Measurements from ENCODE around the gene TSPAN4. TPM values are rescaled to one million over a fixed set of nuclear protein-coding genes. Genes with fewer than 3 reads are reported as not detected.

Gene TSPAN4
- total RNA-seq, 4 donors from 2014 or later = 14.4 to 34.8 (median 21.5) TPM

DNA sequence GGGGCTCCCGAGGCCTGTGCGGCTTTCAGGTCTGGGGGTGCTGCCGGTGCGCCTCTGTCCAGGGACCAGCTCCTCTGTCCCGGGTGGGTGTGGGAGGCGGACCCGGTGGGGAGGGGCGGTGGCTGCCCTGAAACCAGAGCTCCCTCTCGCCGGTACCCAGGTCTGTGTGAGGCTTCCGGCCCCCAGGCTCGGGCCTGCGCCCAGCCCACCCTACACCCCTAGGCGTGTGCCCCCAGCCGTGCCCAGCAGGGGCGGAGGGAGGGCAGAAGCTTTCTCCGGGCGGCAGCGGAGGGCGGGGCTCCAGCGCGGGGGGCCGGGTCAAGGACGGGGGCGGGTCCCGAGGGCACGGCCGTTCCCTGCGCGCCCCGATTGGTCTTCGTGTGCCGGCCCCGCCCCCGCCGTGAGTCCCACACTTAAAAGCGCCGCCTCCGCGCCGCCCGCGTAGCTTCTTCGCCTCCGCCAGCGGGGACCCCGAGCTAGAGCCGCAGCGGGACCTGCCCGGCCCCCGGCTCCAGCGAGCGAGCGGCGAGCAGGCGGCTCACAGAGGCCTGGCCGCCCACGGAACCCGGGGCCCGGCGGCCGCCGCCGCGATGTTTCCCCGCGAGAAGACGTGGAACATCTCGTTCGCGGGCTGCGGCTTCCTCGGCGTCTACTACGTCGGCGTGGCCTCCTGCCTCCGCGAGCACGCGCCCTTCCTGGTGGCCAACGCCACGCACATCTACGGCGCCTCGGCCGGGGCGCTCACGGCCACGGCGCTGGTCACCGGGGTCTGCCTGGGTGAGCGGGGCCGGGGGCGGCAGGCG is 23.3 kb upstream of the TSPAN4 start:
- H3K27me3 ChIP-seq = no peaks in the 10 kb centered on the region
- peak overlapping the region; percentile 68 to 100 (median 82) for H3K4me3 ChIP-seq
- DNase-seq = peak; percentile 90 to 93
- TF ChIP-seq POLR2A (IDR thresholded peaks at IDR 0.05) = peak; percentile 99
- TF ChIP-seq, protein P1, sequence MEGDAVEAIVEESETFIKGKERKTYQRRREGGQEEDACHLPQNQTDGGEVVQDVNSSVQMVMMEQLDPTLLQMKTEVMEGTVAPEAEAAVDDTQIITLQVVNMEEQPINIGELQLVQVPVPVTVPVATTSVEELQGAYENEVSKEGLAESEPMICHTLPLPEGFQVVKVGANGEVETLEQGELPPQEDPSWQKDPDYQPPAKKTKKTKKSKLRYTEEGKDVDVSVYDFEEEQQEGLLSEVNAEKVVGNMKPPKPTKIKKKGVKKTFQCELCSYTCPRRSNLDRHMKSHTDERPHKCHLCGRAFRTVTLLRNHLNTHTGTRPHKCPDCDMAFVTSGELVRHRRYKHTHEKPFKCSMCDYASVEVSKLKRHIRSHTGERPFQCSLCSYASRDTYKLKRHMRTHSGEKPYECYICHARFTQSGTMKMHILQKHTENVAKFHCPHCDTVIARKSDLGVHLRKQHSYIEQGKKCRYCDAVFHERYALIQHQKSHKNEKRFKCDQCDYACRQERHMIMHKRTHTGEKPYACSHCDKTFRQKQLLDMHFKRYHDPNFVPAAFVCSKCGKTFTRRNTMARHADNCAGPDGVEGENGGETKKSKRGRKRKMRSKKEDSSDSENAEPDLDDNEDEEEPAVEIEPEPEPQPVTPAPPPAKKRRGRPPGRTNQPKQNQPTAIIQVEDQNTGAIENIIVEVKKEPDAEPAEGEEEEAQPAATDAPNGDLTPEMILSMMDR (IDR thresholded peaks at IDR 0.05 in 4 of 5, conservative IDR thresholded peaks at IDR 0.05 in 1 of 5) = peak in 4 of 5 experiments; percentile 29 to 61 (median 36)
- peaks cover 27 to 39% of the 10 kb centered on the region in 2 donors for H3K4me1 ChIP-seq
- H3K36me3 ChIP-seq = peaks cover 0 to 26% of the 10 kb centered on the region in 2 donors
- in situ Hi-C loops (cut with MboI; ENCODE audit: low sequenced_read_pairs in 4 of 4) (no loop called here), intact Hi-C loops (cut with DNase I; ENCODE audit: low total_unique reads) (loop anchor here (1.0 kb wide), 1 partner anchor 10 kb away; the partner anchor contains the start of gene RPLP2)
- H3K27ac ChIP-seq = peak overlapping the region; percentile 93 to 100 (median 98)
- peak; percentile 61 for ATAC-seq
- H3K9me3 ChIP-seq = no peaks in the 10 kb centered on the region

DNA sequence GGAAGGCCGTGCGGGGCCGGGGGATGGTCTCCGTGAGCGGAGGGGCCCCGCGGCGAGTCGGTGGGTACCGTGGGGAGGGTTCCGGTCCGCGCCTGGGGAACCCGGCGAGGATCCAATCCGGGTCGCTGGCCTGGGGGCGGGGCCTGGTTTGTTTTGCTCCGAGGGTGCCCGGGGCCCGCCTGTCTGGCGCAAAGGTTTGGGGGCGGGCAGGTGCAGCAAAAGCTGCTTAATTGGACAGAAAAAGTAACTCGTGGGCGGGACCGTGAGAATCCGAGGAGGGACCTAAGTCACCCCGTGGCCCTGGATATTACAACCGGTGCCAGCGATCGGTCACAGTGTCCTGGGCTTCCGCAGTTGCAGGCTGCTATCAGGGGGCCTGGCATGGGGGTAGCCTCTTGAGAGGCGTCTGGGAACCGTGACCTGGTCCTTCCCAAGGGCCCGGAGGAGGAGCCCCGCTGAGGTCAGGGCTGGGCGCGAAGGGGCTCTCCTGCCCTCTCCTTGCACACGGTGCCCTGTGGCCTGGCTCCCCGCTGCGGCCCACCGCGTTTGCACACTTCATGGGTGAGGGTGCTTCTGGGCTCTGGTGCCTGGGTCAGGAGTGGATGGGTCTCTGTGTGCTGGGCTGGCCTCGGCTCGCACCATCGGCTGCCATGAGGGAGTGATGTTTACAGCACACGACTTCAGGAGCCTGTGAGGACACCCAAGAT is 22.6 kb upstream of the TSPAN4 start:
- Histone ChIP-seq H3K4me1 (peaks cover 27 to 44% of the 10 kb centered on the region in 2 donors), H3K36me3 (peaks cover 0 to 26% of the 10 kb centered on the region in 2 donors), H3K27ac (peak overlapping the region; percentile 93 to 100 (median 98)), H3K27me3 (no peaks in the 10 kb centered on the region), H3K4me3 (peak overlapping the region; percentile 68 to 100 (median 82)), H3K9me3 (no peaks in the 10 kb centered on the region)
- in situ Hi-C loops (cut with MboI; ENCODE audit: low sequenced_read_pairs in 4 of 4) = no loop called here
- intact Hi-C loops (cut with DNase I; ENCODE audit: low total_unique reads) = loop anchor here (1.0 to 2.0 kb wide), 2 partner anchors 11 to 23 kb away; partner anchors contain the start of genes POLR2L, RPLP2 and TSPAN4
- DNase-seq = peak; percentile 95
- peak; percentile 49 to 63 for ATAC-seq
- TF ChIP-seq POLR2A (IDR thresholded peaks at IDR 0.05) = peak; percentile 55 to 74
- TF ChIP-seq, protein P1 (IDR thresholded peaks at IDR 0.05 in 4 of 5, conservative IDR thresholded peaks at IDR 0.05 in 1 of 5) = no peak

DNA sequence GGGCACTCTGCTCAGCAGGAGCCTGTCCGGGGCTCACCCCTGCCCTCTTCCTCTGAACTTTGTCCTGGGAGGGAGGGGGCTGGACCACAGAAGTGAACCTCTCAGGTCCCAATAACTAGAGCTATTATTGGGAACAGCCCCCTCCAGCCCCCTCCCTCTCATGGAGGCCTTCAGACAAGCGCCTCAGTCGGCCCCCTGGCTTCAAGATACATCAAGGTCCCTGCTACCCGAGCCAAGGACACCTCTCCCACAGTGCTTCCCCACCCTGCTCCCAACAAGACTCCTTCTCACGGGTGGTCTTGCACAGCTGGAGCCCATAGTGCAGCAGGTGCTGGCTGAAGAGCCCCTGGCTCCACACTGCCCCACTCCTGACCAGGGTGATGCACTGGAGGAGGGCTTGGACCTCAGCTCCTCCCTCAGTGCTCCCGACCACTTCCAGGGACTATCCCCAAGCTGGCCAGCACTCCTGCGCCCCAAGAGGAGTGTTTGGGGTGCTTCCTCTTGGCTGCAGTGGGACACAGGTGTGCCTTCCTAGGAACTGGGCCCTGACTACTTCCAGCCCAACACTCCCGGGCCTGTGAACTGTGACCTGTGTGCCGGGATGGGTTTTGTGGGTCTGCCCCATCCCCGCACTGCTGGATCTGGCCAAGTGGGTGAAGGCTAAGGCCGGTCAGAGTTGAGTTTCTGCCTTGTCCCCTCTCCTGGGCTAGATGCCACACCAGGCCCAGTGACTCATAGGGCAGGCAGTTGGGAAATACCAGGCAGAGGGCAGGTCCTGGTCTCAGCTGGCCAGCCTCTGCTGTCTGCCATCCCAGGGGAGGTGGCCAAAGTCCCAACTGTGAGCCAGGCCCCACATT is 21.8 kb upstream of the TSPAN4 start:
- Histone ChIP-seq H3K4me1 (peaks cover 27 to 44% of the 10 kb centered on the region in 2 donors), H3K9me3 (no peaks in the 10 kb centered on the region), H3K27me3 (peaks cover 0 to 5% (median 2%) of the 10 kb centered on the region in 3 donors), H3K36me3 (peaks cover 0 to 27% of the 10 kb centered on the region in 2 donors), H3K4me3 (peak overlapping the region; percentile 68 to 100 (median 82)), H3K27ac (peak overlapping the region; percentile 93 to 100 (median 98))
- in situ Hi-C loops (cut with MboI; ENCODE audit: low sequenced_read_pairs in 4 of 4) = no loop called here
- intact Hi-C loops (cut with DNase I; ENCODE audit: low total_unique reads) = loop anchor here (2.0 kb wide), 1 partner anchor 22 kb away; the partner anchor contains the start of genes POLR2L and TSPAN4
- peak; percentile 66 to 71 for ATAC-seq
- TF ChIP-seq, protein P1 (IDR thresholded peaks at IDR 0.05 in 4 of 5, conservative IDR thresholded peaks at IDR 0.05 in 1 of 5) = no peak
- peak in 1 of 2 donors; percentile 34 for TF ChIP-seq POLR2A (IDR thresholded peaks at IDR 0.05)
- DNase-seq = peak; percentile 88 to 97

Data from gastrocnemius medialis (tissue), 4 donors.